ENCODE data around the gene ZC3H7A.

- TF ChIP-seq MXI1 (IDR thresholded peaks at IDR 0.05; ENCODE audit: borderline replicate concordance, low read depth, low read length) (no peak), TAF1 (CRISPR knock-in tag; IDR thresholded peaks at IDR 0.05) (no peak), FOXK2 (IDR thresholded peaks at IDR 0.05) (no peak), HOXA5 (CRISPR knock-in tag; IDR thresholded peaks at IDR 0.05) (no peak), ZNF160 (CRISPR knock-in tag; IDR thresholded peaks at IDR 0.05) (no peak), PATZ1 (CRISPR knock-in tag; IDR thresholded peaks at IDR 0.05) (no peak)
- TF ChIP-seq, protein P1, sequence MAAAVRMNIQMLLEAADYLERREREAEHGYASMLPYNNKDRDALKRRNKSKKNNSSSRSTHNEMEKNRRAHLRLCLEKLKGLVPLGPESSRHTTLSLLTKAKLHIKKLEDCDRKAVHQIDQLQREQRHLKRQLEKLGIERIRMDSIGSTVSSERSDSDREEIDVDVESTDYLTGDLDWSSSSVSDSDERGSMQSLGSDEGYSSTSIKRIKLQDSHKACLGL (CRISPR knock-in tag; IDR thresholded peaks at IDR 0.05): no peak
These were observed 22.7 kb upstream of the ZC3H7A start for GRCh38 chr16:11819798-11820197.

Data from HepG2 (cell line).